ENCODE measurements around the gene LGALS3.

LGALS3 gene

DNA sequence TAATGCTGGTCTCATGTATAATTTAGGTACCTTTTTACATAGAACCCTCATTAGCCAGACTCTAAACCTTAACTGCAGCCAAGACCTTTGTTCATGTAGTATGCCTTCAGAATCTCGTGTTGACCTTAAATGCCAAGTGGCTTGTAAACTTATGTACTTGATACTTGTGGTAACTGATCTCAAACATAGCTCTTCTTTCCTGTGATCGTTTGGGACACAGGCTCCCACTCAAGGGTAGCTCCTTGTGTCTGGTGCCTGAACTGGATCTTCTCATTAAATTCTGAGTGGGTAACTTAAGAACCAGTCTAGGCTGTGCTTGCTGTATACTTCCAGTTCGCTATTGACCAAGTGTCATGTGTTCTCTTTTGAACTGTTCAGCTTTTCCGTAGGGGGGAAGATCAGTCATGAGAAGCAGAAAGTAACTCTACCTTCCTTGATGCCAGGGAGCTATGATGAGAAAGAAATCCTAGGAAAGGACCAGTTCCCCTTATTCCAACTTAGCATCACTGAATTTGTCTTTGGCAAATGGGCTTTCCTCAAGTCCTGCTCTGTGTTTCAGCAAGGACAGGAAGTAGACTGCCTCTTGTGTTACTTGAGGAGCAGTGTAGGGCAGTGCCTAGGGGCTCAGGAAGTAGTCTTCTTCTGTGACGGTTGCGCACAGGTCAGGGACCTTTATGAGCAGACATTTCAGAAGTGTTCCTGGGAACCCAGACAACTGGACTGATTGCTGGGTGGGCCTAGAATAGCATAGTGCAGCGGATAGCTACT lies 2.5 kb downstream of the LGALS3 start:
- no peak for DNase-seq

- no peak for DNase-seq
Observed at GRCh38 chr14:55133416-55133815, 4.4 kb downstream of the LGALS3 start.

DNA sequence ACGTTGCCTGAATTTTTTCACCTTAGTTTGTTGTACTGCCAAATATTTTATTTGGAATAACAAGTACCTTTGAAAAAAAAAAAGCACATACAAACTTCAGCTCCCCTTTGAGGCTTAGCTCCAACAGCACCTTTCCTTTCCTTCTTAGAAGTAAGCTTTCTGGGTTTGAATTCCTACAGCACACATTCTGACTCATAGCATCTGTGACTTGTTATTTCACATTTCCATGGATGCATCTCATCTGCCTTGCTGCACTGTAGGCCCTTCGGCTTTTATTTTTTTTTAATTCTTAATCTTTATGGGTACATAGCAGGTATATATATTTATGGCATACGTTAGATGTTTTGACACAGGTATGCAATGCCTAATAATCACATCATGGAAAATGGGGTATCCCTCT lies 7.2 kb downstream of the LGALS3 start:
- no peak for DNase-seq

- DNase-seq: no peak
Observed at GRCh38 chr14:55136885-55137786, 8.1 kb downstream of the LGALS3 start.

DNA sequence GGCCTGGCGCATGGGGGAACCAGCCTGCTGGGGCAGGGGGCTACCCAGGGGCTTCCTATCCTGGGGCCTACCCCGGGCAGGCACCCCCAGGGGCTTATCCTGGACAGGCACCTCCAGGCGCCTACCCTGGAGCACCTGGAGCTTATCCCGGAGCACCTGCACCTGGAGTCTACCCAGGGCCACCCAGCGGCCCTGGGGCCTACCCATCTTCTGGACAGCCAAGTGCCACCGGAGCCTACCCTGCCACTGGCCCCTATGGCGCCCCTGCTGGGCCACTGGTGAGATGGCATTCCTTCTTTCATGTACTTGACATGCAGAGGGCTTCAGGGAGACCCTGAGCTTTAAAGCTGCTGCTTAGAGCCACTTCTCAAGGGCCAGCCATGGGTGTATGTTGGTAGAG lies 9.0 kb downstream of the LGALS3 start:
- no peak for DNase-seq

GRCh38 chr14:55139141-55139540 lies 10.1 kb downstream of the LGALS3 start:
- no peak for DNase-seq

DNA sequence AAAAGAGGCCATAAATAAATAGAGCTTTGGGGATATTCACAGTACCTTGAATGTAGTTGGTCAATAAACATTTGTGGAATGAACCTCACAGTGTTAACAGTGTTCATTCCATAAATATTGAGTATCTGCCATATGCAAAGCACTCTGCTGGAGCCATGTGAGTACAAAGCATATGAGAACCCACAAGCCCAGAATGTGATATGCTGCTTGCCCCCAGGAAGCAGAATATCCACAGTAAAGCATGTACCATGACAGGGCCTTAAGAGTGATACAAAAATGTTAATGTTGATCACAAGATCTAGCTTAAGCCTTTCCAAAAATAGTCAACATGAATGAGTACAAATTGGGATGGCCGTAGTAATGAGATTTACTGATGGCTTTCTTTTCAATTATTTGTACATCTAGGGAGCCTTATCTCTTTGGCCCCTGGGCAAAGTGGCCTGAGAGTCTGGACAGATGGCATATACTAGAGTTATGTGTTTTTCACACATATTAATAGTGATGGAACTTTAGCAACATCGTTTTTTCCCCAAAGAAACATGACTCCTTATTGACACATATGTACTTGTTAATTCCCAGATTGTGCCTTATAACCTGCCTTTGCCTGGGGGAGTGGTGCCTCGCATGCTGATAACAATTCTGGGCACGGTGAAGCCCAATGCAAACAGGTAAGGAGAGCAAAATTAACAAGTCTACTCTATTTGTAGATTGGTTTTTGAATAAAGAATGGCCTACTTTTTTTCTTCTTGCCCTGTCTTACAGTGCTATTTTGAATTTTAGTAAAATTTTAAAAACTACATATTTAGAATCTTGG lies 10.9 kb downstream of the LGALS3 start:
- no peak for DNase-seq

DNA sequence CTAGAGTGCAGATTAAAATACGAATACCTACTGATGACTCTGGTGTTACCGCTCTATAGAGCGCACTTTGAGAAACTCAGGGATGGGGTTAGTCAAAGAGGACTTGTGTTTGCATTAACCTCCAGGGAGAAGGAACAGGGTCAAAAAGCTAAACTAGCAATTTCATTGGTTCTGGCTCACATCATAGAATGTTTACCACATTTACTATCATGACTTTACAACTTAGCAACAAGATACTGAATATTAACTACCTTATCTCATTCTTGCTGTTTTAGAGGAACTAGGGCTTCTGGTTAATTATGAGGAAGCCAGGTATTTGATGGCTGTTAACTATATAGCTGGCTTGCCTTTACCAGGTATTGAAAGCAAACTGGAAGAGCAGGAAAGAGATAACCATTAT lies 12.8 kb downstream of the LGALS3 start:
- no peak for DNase-seq

- no peak for DNase-seq
Observed at GRCh38 chr14:55142466-55142865, 13.4 kb downstream of the LGALS3 start.

DNA sequence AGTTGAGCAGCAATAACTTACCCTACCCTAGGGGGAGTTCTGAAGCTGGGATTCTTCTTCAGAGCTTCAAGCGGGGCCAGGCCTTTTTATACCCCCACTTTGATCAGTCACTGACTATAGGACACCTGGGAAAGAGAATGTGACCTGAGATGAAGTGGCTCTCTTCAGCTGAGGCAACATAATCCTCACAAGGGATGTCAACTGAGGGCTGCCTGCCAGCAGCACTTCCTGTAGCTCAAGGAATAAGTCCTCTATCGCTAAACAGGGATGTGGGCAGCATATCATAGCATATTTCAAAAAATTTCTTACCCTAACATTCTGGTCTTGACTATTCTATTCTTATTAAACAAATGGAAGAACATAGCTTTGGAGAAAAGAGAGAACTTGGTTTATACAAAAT lies 17.4 kb downstream of the LGALS3 start:
- no peak for DNase-seq

- no peak for DNase-seq
Observed at GRCh38 chr14:55151601-55152000, 22.5 kb downstream of the LGALS3 start.

DNA sequence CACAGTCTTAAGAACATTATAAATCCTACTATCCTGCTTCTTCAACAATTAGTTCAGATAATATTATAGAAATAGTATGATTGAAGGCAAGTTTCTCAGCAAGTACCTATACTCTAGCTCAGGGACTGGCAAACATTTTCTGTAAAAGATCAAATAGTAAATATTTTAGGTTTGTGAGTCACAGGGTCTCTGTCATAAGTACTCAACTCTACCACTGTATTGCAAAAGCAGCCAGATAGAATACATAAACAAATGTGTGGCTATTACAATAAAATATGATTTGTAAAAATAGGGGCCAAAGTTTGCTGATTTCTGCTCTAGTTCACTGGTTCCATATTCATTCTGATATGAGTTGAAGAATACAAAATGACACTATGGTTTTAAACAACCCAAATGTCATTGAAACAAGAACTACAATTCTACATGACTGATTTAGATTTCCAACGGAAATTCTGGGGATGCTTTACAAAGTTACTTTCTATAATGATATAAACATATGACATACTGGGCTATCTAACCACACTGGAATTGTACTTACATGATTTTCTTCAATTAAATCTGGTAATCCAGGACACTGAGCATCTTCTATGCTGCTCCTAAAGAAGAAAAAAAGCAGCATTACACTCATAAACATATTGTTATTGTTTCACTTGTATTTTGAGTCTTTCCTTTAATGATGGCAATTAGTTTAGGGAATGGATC lies 23.2 kb downstream of the LGALS3 start:
- no peak for DNase-seq

- no peak for DNase-seq
Observed at GRCh38 chr14:55153951-55154350, 24.9 kb downstream of the LGALS3 start.

DNA sequence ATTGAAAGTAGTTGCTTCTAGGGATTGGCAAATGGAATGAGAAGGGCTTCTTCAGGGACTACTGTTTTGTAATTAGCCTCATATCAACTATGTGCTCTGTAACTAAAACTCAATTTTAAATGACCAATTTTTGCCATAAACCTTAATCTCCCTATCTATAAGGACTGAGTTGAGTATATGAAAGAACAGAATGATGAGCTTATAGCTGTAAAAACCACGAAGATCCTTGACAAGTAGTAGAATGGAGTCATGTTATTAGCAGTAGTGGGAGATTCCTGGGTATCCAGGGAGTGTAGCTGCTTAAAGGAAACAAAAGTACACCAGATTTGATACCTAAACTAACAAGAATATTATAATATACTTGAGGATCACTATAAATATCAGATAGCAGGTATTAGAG lies 28.0 kb downstream of the LGALS3 start:
- no peak for DNase-seq

- no peak for DNase-seq
Observed at GRCh38 chr14:55158412-55158811, 29.4 kb downstream of the LGALS3 start.

GRCh38 chr14:55160989-55161388 lies 31.9 kb downstream of the LGALS3 start:
- DNase-seq: no peak

- no peak for DNase-seq
Observed at GRCh38 chr14:55170526-55170925, 41.5 kb downstream of the LGALS3 start.

- no peak for DNase-seq
Observed at GRCh38 chr14:55180006-55180405, 51.0 kb downstream of the LGALS3 start.

GRCh38 chr14:55180434-55180833 lies 51.4 kb downstream of the LGALS3 start:
- DNase-seq: no peak

- DNase-seq: no peak
Observed at GRCh38 chr14:55188686-55189295, 59.7 kb downstream of the LGALS3 start.

DNA sequence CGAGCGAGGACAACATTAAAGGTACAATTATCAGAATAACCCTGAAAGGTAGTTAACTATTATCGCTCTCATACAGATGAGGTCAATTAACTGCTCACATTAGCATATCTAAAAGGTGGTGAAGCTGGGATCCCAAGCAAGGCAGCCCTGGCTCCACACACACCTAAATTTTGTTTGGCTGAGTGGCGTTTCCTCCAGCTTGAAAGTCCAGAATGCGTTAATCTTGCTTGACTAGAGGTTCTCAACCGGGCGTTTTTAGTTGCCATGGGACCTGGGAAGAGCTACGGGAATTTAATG lies 61.8 kb downstream of the LGALS3 start:
- no peak for DNase-seq
